ENCODE data around the gene HES5.

HES5 gene

GRCh38 chr1:2499986-2500596 is 30.0 kb downstream of the HES5 start:
- no peak for DNase-seq (ENCODE audit: low read depth)

DNA sequence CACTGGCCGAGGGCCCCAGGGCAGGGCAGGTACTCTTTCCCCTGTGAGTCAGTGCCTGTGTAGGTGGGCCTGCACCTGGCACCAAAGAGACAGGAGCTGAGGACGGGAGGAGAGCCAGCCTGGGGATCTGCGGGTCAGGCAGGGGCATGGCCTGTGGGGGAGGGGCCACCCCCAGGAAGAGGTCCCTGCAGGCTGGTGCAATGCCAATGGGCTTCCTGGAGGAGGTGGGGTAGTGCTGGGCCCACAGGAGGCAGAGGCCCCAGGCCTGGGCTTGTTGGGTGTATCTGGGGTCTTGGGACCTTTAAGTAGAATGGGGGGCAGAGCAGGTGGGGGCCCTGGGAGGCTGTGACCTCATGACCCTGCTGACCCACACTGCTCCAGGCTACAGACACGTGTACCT is 30.8 kb downstream of the HES5 start:
- no peak for DNase-seq (ENCODE audit: low read depth)

- no peak for DNase-seq (ENCODE audit: low read depth)
These were observed 31.4 kb downstream of the HES5 start for GRCh38 chr1:2498648-2499047.

- no peak for DNase-seq (ENCODE audit: low read depth)
These were observed 32.2 kb downstream of the HES5 start for GRCh38 chr1:2497891-2498290.

GRCh38 chr1:2496746-2497145 is 33.3 kb downstream of the HES5 start:
- DNase-seq (ENCODE audit: low read depth) = no peak

DNA sequence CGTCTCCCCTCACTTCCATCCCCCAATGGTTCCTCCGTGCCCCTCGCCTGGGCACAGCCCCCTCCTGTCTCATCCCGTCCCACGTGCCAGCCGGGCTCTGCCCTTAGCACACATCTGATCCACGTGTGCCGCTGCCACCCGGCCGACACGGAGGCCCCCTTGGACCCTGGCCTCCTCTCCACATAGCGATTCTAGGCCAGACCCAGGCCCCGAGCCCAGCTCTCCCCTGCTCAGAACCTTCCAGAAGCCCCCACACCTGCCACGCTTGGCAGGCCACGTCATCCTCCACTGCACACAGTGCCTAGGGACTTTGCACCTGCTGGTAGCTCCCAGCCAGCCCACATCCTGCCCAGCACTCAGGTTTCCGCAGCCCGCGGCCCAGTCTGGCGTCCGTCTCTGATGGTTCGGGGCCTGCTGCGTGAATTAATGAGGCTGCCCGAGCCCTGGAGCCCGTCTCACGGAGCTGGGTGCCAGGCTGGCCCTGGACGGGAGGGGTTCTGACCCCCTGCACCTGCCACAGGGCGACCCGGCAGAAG is 33.9 kb downstream of the HES5 start:
- no peak for DNase-seq (ENCODE audit: low read depth)

GRCh38 chr1:2495546-2495945 is 34.5 kb downstream of the HES5 start:
- no peak for DNase-seq (ENCODE audit: low read depth)

- no peak for DNase-seq (ENCODE audit: low read depth)
These were observed 35.0 kb downstream of the HES5 start for GRCh38 chr1:2495026-2495425.

GRCh38 chr1:2494323-2494693 is 35.8 kb downstream of the HES5 start:
- DNase-seq (ENCODE audit: low read depth) = peak; percentile 65

GRCh38 chr1:2493691-2494322 is 36.3 kb downstream of the HES5 start:
- DNase-seq (ENCODE audit: low read depth) = peak; percentile 1

DNA sequence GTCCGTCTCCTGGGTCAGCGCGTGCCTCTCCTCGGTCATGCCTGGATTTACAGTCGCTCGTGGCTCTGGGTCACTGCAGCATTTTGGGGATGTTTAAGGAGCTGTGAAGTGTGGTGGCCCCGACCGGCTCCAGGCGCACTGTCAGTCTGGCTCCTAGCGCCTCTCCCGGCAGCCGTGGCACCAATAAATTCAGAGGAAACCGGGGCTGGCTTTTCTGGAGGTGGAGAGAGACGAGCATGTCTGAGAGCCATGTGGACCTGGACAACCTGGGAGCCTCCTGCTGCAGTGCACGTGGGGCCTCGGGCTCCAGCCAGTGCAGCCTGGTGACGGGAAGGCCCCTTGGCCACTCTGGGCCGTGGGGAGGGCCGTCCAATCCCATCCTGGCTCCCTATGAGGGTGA is 36.8 kb downstream of the HES5 start:
- no peak for DNase-seq (ENCODE audit: low read depth)

DNA sequence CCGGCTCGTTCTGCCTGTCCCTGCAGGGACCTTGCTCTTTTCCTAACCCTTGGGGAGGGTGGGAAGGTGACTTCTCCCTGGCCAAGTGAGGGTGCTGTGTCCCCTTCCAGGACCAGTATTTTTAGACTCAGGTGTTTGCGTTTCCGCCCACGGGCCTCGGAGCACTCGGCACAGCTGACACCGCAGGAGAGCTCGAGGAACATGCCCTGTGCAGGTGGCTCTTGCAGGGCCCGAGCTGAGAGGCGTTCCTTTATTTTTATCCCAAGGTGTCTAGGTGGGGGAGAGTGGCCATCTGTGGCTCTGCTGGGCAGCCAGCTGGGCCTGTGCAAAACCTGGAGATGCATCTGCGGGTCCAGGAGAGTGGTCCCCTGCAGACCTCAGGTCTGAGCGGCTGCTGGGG is 38.0 kb downstream of the HES5 start:
- no peak for DNase-seq (ENCODE audit: low read depth)

- DNase-seq (ENCODE audit: low read depth) = no peak
These were observed 40.4 kb downstream of the HES5 start for GRCh38 chr1:2489615-2490014.

DNA sequence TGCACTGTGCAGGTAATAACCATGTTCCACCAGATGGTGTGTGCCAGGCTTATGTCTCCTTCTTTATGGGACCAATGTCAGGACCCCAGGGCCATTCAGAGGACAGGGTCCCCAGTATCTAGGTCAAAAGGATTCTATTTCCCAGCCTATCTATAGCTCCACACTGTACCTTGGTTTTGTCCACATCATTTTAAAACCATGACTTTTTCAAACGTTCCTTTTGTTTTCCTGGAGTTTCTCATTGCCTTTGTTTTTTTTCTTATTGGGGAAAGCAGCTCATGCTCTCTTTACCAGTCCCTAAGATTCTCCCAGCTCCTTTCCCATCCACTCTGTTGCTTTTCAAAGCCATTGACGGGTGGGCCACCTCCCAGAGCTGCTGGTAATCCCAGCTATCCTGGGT is 41.4 kb downstream of the HES5 start:
- DNase-seq (ENCODE audit: low read depth) = no peak

DNA sequence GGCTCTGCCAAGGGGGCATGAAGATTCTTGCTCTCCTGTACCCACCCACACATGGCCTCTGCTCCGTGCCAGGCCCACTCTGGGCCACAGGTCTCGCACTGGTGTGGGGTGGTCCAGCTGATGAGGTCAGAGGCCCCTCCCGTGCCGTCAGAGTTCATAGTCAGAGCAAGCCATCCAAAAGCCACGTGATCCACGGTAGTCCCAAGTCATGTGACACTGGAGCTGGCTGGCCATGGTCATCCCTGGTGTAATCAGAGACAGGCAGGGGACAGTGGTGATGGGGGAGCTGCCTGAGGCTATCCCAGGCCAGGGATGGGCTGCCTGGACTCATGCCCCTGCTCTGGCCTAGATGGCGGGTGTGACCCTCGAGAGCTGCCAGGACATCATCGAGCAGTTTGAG is 43.5 kb downstream of the HES5 start:
- DNase-seq (ENCODE audit: low read depth) = no peak

DNA sequence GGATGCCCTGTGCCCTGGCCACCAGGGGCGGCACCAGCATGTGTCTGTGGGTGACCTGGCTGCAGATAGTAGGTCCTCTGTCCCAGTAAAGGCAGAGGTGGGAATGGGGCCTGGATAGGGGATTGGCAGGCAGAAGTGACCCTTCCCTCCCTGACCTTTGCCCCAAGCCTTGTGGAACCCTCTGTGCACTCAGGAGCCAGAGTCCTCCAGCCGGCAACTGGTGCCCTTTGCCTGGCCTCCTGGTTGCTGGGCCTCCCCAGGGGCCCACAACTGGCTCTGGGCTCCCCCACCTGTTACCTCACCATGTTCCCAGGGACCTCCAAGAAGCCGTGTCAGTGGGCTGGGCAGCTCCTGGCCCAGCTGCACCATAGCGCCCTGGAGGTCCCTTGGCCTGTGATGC is 44.0 kb downstream of the HES5 start:
- DNase-seq (ENCODE audit: low read depth) = no peak

- no peak for DNase-seq (ENCODE audit: low read depth)
These were observed 46.1 kb downstream of the HES5 start for GRCh38 chr1:2483970-2484369.

GRCh38 chr1:2483026-2483425 is 47.0 kb downstream of the HES5 start:
- DNase-seq (ENCODE audit: low read depth) = no peak

DNA sequence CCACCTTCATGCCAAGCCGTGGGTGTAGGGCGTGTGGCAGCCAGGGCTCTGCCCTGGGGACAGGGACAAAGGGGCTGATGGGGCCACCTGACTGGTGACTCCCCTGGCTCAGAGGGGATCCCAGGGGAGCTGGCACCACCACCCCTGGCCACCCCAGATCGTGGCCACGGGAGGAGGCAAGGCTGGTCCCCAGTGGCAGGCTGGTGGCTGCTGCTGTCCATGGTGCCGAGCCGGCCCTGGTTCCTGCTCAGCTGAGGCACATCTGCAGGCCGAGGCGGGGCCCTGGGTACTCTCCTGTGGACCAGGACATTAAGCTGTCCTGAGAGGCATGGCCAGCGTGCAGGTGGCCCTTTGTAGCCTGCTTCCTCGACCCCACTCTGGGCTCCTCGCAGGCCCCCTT is 47.5 kb downstream of the HES5 start:
- DNase-seq (ENCODE audit: low read depth) = no peak

GRCh38 chr1:2481885-2482284 is 48.2 kb downstream of the HES5 start:
- DNase-seq (ENCODE audit: low read depth) = no peak

DNA sequence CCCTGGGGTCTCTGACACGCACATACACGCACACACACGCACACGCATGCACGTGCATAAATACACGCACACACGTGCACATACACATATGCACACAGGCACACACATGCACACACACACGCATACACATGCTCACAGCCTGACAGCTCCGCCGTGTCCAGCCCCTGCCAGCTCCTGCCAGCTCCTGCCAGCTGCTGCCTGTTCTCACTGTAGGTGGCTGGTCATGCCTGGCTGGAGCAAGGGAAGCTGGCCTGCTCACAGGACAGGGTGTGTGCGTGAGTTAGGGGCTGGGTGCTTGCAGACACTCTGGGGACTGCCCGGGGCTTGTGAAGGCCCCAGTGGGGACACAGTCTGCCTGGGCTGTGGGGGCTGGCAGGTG is 49.1 kb downstream of the HES5 start:
- DNase-seq (ENCODE audit: low read depth) = no peak

GRCh38 chr1:2480236-2480985 is 49.7 kb downstream of the HES5 start:
- no peak for DNase-seq (ENCODE audit: low read depth)

DNA sequence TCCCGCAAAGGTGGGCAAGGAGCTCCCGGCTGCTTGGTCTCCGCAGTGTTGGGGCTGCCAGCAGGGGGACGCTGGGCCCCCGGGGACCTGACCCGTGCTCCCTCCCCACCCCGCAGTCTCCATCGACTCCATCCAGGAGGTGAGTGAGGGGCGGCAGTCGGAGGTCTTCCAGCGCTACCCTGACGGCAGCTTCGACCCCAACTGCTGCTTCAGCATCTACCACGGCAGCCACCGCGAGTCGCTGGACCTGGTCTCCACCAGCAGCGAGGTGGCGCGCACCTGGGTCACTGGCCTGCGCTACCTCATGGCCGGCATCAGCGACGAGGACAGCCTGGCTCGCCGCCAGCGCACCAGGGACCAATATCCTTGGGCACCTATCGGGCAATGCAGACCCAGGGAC is 50.4 kb downstream of the HES5 start:
- DNase-seq (ENCODE audit: low read depth) = no peak
